CD4-positive, alpha-beta T cell (primary cell): Measurements from ENCODE around the gene SNN. TPM values are rescaled to one million over a fixed set of nuclear protein-coding genes. Genes with fewer than 3 reads are reported as not detected.
A peak's percentile ranks its signal among the peaks of the same experiment; 100 is the strongest.

Experiments
- ATAC-seq: fragments of 200-7000 bp; cut with Tn5 transposase; one replicate; pipeline ENCODE4 v1.10.0; 2022; ENCODE audit warnings: mild to moderate bottlenecking; ENCODE audit not compliant: poor library complexity
- CTCF ChIA-PET: fragments of 350-600 bp; sonication (Branson Sonifier 250); formaldehyde crosslinking; loops from one replicate; lab custom pipeline; 2021; ENCODE audit warnings: antibody characterized with exemption, inconsistent platforms; lab: Charles Lee
- POLR2A ChIA-PET: fragments of 350-600 bp; sonication (Branson Sonifier 250); formaldehyde crosslinking; loops from one replicate; lab custom pipeline; 2021; ENCODE audit warnings: antibody characterized with exemption, inconsistent platforms; lab: Charles Lee
- DNase-seq, 14 experiments: peaks; one replicate each; pipeline ENCODE4 v3.0.0-alpha.2; 2013 to 2020; ENCODE audit warnings: mixed read lengths in 2 of 14
- H3K27ac ChIP-seq, 2 donors: one replicate each; pipeline versions ENCODE4 v1.5.1 to v1.7.0; 2013; ENCODE audit warnings: low read length in 2 of 2, low read depth in 1 of 2, mild to moderate bottlenecking in 1 of 2
- H3K27me3 ChIP-seq, 2 experiments: 1 replicate in 1 of 2; 2 replicates in 1 of 2; pipeline versions ENCODE4 v1.6.1 to v1.7.0; 2013; ENCODE audit warnings: low read length in 2 of 2, control low read depth in 1 of 2, mild to moderate bottlenecking in 1 of 2, moderate library complexity in 1 of 2; ENCODE audit not compliant: insufficient read depth in 2 of 2, control insufficient read depth in 1 of 2
- H3K36me3 ChIP-seq: one replicate; pipeline ENCODE4 v1.6.1; 2013; ENCODE audit warnings: low read length, control low read depth; ENCODE audit not compliant: insufficient read depth
- H3K4me1 ChIP-seq: one replicate; pipeline ENCODE4 v1.6.1; 2013; ENCODE audit warnings: low read length, control low read depth; ENCODE audit not compliant: insufficient read depth
- H3K4me3 ChIP-seq: one replicate; pipeline ENCODE4 v1.5.1; 2013; ENCODE audit warnings: mild to moderate bottlenecking, low read length, moderate library complexity
- H3K9me3 ChIP-seq, 2 experiments: 1 replicate in 1 of 2; 2 replicates in 1 of 2; pipeline versions ENCODE4 v1.6.1 to v1.7.0; 2013; ENCODE audit warnings: low read length in 2 of 2, mild to moderate bottlenecking in 2 of 2, control low read depth in 1 of 2, moderate library complexity in 1 of 2; ENCODE audit not compliant: control insufficient read depth in 1 of 2, insufficient read depth in 1 of 2
- H3K27ac Mint-ChIP-seq: one replicate; pipeline ENCODE4 v1.8.0; 2020; ENCODE audit warnings: mixed read lengths
- H3K27me3 Mint-ChIP-seq: one replicate; pipeline ENCODE4 v1.8.0; 2021; ENCODE audit warnings: mixed read lengths
- H3K36me3 Mint-ChIP-seq: one replicate; pipeline ENCODE4 v1.8.0; 2021; ENCODE audit warnings: low read depth, mixed read lengths
- H3K4me1 Mint-ChIP-seq: one replicate; pipeline ENCODE4 v1.8.0; 2021; ENCODE audit warnings: low read depth, mixed read lengths
- H3K4me3 Mint-ChIP-seq: one replicate; pipeline ENCODE4 v1.8.0; 2020; ENCODE audit warnings: mild to moderate bottlenecking, mixed read lengths
- H3K9me3 Mint-ChIP-seq: one replicate; pipeline ENCODE4 v1.8.0; 2020; ENCODE audit warnings: mixed read lengths
- intact Hi-C, 2 experiments: fragments of 100-400 bp; cut with DNase I in 1 of 2; cut with micrococcal nuclease in 1 of 2; formaldehyde crosslinking; loops; one replicate each; pipeline versions ENCODE4 v1.15.1 to v1.9.0; 2023 to 2025; cut with DNase I, micrococcal nuclease
- total RNA-seq, 174 experiments: library from RNA in 2 of 174; stranded (reverse) in 2 of 174; gene quantifications; one replicate each; pipeline ENCODE4 v1.2.3 and lab custom pipeline; 2021 to 2026
- TF ChIP-seq, protein P1 (sequence below): fragments of 200-600 bp; IDR thresholded peaks from one replicate; pipeline ENCODE4 v1.8.0; 2022; ENCODE audit warnings: antibody characterized with exemption, mild to moderate bottlenecking

SNN gene
- total RNA-seq, 2 experiments from 2014 or later: 76.3 to 79.7 TPM

DNA sequence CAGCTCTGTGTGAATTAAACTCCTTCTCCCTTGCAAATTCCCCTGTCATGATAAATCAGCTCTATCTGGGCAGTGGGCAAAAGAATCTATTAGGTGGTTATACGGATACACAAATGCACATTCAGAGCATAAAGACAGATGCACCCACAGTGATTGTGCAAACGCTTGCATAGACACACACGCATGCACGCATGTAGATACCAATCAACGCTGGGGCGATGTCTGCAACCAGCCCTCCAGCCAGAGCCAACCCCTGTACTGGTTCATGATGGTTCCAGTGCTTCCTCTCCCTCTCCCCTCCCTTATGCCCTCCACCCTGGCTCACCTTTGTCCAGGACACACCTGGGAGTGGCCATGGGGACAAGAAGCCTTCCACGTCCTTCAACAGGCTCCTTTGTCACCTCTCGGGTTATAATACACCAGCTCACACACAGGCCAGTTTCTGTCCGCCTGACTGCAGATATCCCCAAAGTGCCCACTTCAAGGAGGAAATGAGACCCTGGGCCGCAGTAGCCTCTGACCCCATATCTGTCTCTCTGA lies 33.1 kb upstream of the SNN start:
- H3K4me3 Mint-ChIP-seq: no peak overlapping the region
- no peaks in the 10 kb centered on the region for H3K9me3 ChIP-seq
- intact Hi-C loops: no loop called here

DNA sequence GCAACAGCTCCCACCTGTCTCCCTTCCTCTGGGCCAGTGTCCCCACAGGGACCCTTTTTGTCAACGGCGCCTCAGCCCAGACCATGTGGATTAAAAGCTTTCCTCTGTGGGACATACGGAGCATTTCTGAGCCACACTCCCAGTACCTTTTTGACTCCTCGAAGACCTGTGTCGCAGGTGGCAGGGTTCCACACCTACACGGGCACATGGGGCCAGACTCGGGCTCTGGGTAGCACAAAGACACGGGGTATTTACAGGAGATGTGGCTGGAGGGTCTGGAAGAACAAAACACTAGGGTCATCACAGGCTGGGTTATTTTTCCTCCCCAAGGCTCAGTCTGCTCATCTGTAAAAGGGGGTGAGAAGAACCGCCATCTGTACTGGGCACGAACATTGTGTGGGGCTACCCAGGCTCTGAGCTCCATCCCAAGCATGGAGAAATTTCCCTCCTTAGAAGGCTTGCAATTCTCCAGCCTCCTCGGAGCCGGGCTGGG lies 32.5 kb upstream of the SNN start:
- POLR2A ChIA-PET: interaction anchor here (1.4 kb wide), 1 partner anchor 49 kb away, joined by 5 read pairs; the partner anchor contains the start of gene LITAF
- no peak overlapping the region for H3K27ac Mint-ChIP-seq
- CTCF ChIA-PET: interaction anchor here (1.6 kb wide), 1 partner anchor 103 kb away, joined by 6 read pairs; no protein-coding TSS in a partner anchor
- Histone ChIP-seq H3K36me3 (no peaks in the 10 kb centered on the region), H3K9me3 (no peaks in the 10 kb centered on the region), H3K27ac (no peak overlapping the region), H3K27me3 (no peaks in the 10 kb centered on the region), H3K4me1 (peaks cover 12% of the 10 kb centered on the region), H3K4me3 (no peak overlapping the region)
- ATAC-seq: no peak
- no peak overlapping the region for H3K4me3 Mint-ChIP-seq
- H3K9me3 Mint-ChIP-seq: no peaks in the 10 kb centered on the region
- intact Hi-C loops: no loop called here
- H3K27me3 Mint-ChIP-seq: no peaks in the 10 kb centered on the region
- no peak for DNase-seq
- no peaks in the 10 kb centered on the region for H3K36me3 Mint-ChIP-seq
- TF ChIP-seq, protein P1, sequence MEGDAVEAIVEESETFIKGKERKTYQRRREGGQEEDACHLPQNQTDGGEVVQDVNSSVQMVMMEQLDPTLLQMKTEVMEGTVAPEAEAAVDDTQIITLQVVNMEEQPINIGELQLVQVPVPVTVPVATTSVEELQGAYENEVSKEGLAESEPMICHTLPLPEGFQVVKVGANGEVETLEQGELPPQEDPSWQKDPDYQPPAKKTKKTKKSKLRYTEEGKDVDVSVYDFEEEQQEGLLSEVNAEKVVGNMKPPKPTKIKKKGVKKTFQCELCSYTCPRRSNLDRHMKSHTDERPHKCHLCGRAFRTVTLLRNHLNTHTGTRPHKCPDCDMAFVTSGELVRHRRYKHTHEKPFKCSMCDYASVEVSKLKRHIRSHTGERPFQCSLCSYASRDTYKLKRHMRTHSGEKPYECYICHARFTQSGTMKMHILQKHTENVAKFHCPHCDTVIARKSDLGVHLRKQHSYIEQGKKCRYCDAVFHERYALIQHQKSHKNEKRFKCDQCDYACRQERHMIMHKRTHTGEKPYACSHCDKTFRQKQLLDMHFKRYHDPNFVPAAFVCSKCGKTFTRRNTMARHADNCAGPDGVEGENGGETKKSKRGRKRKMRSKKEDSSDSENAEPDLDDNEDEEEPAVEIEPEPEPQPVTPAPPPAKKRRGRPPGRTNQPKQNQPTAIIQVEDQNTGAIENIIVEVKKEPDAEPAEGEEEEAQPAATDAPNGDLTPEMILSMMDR: no peak
- peaks cover 16% of the 10 kb centered on the region for H3K4me1 Mint-ChIP-seq

More for the DNA sequence above, 33.1 kb upstream of the SNN start:
- DNase-seq (no peak), ATAC-seq (no peak)
- ChIA-PET CTCF (no interaction called here), POLR2A (interaction anchor here (1.4 kb wide), 1 partner anchor 48 kb away, joined by 5 read pairs; the partner anchor contains the start of gene LITAF)
- Mint-ChIP-seq H3K36me3 (no peaks in the 10 kb centered on the region), H3K4me1 (peaks cover 21% of the 10 kb centered on the region), H3K27me3 (no peaks in the 10 kb centered on the region), H3K9me3 (no peaks in the 10 kb centered on the region), H3K27ac (no peak overlapping the region)
- no peaks in the 10 kb centered on the region for H3K36me3 ChIP-seq
- TF ChIP-seq, protein P1: no peak
- no peaks in the 10 kb centered on the region for H3K27me3 ChIP-seq
- peaks cover 12% of the 10 kb centered on the region for H3K4me1 ChIP-seq
- H3K27ac ChIP-seq: no peak overlapping the region
- H3K4me3 ChIP-seq: no peak overlapping the region

DNA sequence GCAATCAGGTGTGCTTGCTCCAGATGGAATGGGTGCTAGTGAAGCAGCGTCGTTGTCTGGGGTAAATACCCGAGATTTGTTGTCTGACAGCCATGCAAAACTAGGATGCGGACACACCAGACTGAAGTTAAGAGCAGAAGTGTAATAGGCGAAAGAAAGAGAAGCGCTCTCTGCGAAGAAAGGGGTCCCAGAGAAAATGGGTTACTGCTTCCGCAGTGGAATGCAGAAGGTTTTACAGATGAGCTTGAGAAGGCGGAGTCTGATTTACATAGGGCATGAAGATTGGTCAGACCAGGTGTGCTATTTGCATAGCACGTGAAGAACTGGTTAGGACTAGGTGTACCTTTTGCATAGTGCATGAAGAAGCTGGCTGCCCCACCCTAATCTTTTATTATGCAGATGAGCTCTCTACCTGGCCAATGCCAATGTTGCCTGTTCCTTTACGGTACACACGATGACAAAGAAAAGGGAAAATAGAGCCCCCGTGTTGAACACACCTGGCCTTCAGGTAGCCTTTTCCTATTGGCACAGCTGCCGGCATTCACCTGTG lies 32.0 kb upstream of the SNN start:
- Mint-ChIP-seq H3K27me3 (no peaks in the 10 kb centered on the region), H3K27ac (no peak overlapping the region), H3K36me3 (no peaks in the 10 kb centered on the region), H3K4me1 (peaks cover 17% of the 10 kb centered on the region), H3K9me3 (no peaks in the 10 kb centered on the region), H3K4me3 (no peak overlapping the region)
- POLR2A ChIA-PET: interaction anchor here (0.7 to 2.7 kb wide), 4 partner anchors 12 to 104 kb away, joined by 4 to 11 read pairs (median 5); partner anchors contain the start of gene LITAF
- ATAC-seq (peak; percentile 93), DNase-seq (peak in 2 of 14 experiments; percentile 36 to 55)
- H3K4me1 ChIP-seq: peaks cover 17% of the 10 kb centered on the region
- no peak overlapping the region for H3K4me3 ChIP-seq
- TF ChIP-seq, protein P1: no peak
- no peaks in the 10 kb centered on the region for H3K9me3 ChIP-seq
- intact Hi-C loops: no loop called here
- CTCF ChIA-PET: interaction anchor here (1.6 kb wide), 1 partner anchor 104 kb away, joined by 6 read pairs; no protein-coding TSS in a partner anchor
- no peak overlapping the region for H3K27ac ChIP-seq
- H3K36me3 ChIP-seq: no peaks in the 10 kb centered on the region
- no peaks in the 10 kb centered on the region for H3K27me3 ChIP-seq
